GM21390 (cell line): ENCODE results near the gene PLB1.
"Not testable (repeated sequence)": the region's sequence is repeated elsewhere in the genome, so short reads cannot be mapped to it uniquely, and the experiment has no call there.

Experiments used
- ATAC-seq: cut with Tn5 transposase; IDR thresholded peaks from one replicate; pipeline ENCODE4 v1.9.1; 2021; ENCODE audit not compliant: unreplicated experiment

The PLB1 gene

DNA sequence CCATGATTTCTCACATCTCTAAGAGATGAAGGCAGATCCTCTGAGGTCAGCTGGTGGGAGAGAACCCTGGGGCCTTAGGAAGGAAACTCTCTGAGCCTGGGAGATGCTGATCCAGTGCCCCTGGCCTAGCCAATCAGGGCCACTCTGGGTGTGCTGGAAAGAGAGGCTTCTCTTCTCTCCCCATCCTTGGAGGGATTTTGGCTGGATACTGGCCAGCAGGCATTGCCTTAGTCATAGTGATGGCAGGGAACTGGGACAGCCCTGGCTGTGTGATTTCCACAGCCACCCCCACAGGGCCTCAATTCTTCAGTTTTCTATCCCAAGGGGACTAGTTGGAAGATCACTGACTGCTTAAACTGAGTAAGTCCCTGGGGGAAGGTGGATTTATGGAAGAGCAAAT is 26.6 kb upstream of the PLB1 start:
- ATAC-seq = no peak

DNA sequence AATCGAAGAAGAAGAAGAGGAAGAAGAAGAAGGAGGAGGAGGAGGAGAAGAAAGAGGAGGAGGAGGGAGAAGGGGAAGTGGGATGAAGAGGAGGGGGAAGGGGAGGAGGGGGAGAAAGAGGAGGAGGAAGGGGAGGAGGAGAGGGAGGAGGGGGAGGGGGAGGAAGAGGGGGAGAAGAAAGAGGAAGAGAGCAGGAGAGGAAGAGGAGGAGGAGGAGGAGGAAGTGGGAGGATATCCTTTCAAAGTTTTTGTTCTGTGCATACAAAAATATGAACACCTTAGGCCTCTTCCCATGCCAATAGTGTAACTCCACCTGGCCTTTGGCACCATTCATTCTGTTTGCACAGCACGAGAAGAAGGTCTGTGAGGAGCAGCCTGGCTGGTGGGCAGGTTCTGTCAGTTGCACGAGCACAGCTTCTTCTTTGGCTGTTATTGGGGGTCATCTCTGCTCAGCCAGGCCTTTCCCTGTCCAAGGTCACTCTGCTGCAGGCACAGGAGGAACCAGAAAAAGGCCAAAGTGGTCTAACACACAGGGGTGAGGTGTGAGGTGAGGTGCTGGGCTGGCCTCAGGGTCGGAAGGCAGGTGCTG is 25.8 kb upstream of the PLB1 start:
- ATAC-seq = no peak

DNA sequence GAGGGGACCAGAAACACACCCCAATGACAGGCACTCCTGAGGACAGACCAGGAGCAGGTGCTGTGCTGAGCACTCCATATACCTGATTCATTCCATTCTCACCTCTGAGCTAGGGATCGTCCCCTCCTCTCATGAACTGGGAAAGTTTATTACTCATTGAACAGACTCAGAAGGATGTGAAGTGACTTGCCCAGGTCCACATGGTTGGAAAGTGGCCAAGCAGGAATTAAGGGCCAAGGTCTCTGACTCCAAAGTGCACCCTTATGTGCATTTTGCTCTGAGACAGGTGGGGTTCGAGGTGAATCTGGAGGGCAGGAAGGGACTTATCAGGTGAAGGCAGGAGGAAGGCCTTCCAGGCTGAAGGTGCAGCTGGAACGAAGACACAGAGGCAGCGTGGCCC is 25.1 kb upstream of the PLB1 start:
- no peak for ATAC-seq

DNA sequence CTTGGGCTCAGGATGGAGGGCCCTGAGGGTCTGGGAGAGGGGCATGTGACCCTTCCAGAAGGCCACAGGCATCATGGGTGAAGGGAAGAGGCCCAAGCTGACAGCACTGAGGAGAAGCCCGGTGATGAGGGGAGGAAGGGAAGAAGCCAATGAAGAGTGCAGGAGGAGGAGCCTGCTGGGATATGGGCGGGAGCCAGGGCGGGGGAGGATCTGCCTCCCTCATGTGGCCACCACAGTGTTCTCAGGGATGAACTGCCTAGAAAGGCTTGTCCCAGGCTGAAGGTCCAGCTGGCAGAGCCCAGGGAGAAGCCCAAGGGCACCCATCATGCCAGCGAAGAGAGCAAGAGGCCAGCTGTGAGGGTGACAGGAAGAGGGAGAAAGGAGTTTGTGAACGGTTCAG is 24.6 kb upstream of the PLB1 start:
- no peak for ATAC-seq

DNA sequence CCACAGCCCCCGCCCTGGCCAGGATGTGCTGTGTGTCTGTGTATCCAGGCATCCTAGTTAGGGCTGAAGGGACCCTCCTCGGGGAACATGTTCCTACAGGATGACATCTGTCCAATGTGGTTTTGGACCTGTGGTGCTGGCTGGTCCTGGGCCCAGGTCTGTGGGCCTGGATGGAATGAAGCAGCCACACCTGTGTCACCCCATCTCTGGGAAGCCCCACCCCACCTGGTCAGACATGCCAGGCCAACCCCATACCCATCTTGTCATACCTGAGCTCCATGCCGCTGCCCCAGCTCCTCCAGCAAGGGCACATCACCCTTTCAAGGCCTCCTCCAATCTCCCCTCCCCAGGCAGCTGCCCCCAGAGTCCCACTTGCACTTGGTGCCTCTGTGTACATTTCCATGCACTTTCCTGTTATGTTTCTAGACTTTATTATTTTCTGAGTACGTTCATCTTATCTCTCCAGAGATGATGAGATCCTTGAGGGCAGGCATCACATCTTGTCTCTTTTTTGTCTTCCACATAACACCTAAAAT is 24.1 kb upstream of the PLB1 start:
- ATAC-seq = no peak

DNA sequence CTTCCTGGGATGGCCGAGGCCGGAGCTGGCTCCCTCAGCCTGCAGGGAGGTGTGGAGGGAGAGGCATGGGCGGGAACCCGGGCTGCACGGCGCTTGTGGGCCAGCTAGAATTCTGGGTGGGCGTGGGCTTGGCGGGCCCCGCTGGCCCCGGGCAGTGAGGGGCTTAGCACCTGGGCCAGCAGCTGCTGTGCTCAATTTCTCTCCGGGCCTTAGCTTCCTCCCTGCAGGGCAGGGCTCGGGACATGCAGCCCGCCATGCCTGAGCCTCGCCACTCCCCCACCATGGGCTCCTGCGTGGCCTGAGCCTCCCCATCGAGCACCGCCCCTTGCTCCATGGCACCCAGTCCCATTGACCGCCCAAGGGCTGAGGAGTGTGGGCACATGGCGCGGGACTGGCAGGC is 23.2 kb upstream of the PLB1 start:
- ATAC-seq = not testable (repeated sequence)

DNA sequence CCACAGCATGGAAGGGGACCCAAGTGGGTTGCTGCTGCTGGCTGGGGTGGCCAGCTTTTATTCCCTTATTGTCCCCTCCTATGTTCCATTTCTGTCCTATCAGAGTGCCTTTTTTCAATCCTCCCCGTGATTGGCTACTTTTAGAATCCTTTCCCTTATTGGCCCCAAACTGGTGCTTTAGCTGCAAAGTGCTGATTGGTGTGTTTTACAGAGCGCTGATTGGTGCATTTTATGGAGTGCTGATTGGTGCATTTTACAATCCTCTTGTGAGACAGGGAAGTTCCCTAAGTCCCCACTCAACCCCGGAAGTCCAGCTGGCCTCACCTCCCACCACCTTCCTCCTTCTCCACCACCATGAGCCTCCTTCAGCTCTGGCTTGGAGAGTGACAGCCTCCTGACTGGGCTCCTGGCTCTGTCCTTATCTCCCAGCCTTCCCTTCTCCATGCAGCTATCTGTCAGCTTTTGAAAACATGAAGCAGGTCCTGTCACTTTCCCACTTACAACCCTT is 20.7 kb upstream of the PLB1 start:
- ATAC-seq = no peak

DNA sequence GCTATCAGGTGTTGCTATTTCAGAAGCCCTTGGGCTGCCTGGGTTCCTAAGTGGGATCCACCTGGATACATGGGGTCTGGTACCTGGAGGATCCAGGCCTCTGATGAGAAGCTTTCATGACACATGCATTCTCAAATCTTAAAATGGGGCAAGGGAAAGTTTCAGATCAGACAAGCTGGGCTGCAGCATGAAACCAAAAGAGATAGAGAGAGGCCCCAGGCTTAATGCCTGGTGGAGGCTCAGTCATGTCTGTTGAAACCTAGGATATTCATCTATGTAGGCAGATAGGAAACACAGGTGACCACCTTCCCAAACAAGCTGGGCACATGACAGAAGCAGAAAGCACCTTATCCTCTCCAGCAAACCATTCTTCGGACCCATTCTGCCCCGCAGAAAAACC is 18.8 kb upstream of the PLB1 start:
- ATAC-seq = no peak

DNA sequence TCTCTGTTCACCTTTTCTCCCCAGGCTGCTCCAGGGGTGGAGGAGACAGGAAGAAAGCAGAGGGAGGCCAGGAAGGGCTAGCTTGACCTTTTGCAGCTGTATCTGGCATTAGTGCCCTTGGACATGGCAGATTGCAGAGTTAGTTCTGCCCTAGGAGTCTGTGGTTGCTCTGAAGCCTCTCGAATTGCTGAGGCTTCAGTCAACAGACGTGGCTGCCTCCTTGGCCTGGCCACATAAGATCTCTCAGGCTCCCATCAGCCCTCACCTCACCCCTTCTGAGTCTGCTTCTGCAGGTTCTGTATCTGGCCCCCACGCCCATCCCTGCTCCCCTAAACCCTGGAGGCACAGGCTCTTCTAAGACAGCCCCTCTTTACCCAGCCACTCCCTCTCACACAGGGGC is 18.2 kb upstream of the PLB1 start:
- no peak for ATAC-seq

DNA sequence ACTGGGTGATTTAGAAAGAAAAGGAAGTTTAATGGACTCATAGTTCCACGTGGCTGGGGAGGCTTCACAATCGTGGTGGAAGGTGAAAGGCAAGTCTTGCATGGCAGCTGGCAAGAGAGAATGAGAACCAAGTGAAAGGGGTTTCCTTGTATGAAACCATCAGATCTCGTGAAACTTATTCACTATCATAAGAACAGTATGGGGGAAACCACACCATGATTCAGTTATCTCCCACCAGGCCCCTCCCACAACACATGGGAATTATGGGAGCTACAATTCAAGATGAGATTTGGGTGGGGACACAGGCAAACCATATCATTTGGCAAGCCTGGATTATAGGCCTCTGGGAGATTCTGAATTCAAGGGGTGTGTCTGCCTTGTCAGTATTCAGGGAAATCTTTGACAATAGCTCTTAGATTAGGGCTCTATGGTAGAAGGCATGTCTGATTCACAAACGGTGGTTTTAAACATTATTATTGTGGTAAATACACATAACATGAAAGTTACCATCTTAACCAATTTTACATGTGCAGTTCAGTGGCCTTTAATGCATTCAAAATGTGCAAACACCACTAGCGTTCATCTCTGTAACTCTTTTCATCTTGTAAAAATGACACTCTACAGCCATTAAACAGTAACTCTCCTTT is 15.3 kb upstream of the PLB1 start:
- no peak for ATAC-seq

DNA sequence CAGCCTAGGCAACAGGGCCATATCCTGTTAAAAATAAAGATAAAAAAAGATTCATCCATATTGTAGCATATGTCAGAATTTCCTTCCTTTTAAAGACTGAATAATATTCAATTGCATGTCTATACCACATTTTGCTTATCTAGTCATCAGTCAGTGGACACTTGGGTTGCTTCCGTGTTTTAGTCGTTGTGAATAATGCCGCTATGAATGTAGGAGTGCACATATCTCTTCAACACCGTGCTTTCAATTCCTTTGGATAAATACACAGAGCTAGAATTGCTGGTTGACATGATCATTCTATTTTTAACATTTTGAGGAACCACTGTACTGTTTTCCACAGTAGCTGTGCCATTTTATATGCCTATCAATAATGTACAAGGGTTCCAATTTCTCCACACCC is 14.0 kb upstream of the PLB1 start:
- ATAC-seq = no peak

DNA sequence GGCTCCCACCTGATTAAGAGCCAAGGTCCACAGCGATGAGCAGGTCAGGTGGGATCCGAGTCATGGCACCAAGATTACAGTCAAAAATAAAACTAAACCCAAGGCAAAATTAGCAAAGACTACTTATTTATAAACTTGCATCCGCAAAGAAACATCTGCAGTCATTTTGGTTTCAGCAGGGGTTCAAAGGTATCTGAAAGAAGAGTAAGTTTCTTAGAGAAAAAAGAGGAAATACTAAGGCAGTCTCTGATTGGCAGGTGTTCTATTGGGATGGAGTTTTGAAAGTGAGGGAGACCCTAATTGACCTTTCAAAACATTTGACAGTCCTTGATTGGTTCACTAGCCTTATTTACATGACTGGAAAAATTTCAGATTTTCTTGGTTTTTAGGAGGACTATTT is 11.0 kb upstream of the PLB1 start:
- no peak for ATAC-seq

DNA sequence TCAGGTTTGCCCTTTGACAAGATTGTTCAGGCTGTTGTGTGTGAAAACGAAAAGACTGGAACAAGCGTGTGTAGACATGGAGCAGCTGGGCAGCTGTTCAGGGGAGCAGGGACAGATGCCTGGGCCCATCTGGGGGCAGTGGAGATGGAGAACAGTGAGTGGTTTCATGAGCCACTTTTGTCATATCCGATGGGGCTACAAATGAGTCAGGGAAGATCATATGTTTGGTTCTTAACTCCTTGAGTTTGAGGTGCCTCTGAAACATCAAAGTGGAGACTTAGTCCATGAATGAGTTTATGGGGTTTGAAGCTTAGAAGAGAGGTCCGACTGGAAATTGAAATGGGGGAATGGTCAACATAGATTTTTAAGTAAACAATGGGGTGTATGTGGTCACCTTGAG is 9.3 kb upstream of the PLB1 start:
- no peak for ATAC-seq

DNA sequence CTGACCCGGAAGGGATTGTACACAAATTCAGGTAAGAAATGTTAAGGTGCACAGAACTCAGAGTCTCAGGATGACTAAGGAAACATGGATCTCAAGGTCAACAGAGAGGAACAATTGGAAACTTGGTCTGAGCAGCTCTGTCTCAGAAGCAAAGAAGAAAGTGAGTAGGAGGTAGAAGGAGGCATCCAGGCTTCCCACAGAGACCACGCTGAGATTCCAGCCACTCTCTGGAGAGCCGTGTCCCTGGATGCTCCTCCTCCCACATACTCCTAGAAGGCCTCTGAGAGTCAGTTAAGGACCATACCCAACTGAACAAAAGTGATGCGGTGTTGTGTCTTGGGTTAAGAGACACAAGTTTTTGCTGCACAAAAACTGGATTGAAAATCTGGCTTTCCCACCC is 8.6 kb upstream of the PLB1 start:
- no peak for ATAC-seq

DNA sequence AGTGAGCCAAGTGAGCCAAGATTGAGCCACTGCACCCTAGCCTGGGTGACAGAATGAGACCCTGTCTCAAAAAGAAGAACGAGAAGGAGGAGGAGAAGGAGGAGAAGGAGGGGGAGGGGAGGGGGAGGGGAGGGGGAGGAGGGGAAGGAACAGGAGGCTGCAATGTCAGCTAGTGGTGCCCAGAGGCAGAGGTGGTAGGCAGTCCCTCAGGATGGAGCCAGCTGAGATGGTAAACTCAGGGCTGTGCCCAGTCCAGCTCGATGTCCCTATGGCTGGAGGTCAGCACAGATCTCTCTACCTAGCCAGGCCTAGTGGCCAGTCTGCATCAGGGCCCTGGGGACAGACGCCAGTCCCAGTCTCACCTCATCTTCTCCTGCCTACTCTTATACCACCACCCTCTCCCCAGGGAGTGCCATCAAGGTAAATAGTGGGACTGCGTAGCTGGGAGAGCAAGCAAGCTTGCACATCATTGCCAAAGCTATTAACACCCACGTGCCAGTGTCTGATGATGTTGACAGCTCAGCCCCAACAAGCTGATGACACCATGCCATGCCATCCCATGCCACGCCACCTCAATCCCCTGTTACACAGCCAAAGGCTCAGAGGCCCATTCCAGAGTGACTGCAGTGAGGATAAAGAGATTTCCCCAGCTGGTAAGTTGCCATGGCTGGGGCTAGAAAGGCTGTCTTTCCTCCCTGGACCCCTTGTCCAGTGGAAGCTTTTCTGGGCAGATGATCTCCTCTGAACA is 7.6 kb upstream of the PLB1 start:
- ATAC-seq = no peak

DNA sequence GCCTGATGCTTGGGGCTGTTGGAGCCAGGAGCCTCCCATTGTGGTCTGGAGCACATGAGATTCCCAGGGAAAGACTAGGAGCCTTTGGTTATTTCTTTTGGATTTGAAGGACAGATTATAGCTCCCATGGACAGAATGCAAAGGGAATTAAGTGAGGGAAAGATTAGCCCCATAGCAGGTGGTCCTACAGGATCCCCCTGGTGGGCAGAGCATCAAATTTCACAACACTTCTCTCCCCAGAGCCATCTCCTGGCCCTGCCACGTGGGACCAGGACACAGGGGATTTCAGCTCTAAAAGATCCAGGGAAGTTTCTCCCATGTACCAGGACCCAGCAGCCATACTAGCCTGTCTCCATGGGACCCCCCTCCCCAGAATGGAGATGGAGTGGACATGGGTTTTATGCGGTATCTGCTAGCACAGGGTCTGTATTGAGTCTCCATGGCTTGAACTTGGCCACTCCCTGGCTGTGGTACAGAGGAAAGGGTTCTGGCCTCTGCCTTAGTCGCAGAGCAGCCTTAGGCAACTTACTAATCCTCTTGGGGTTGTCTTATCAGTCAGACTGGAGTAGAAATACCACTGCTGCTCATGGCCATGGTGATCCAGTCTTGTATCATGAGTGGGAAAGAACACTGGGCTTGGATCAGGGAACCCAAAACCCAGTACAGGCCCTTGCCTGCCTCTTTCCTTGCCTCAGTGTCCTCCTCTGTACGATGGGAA is 6.8 kb upstream of the PLB1 start:
- ATAC-seq = no peak

DNA sequence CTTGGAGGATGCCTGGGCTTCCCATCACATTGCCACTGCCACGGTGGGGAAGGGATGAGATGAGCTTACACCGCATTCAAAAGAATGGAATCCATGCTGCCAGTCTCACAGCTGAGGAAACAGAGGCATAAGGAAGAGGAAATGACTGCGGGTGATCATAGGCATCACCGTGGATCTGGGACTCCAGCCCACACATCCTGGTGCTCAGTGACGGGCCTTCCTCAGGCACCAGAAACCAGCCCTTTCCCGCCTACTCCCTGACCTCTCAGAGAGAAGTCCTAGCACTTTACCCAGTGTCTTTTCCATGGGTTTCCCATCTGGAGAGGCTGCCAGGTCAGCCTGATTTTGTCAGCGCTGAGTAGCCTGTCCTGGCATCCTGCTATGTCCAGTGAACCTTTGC is 5.3 kb upstream of the PLB1 start:
- no peak for ATAC-seq

DNA sequence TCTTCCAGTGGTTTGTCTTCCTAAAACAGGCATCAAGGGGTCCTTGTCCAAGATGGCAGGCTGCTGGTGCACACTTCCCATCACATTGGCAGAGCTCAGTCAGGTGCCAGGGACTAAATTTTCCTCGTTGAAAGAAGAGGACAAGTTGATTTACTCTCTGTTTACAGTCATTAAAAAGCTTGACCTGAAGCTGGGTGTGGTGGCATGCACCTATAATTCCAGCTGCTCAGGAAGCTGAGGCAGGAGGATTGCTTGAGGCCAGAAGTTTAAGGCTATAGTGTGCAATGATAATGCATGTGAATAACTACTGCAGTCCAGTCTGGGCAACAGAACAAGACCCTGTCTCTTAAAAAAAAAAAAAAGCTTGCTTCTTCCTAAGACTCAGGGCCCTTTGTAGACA is 3.6 kb upstream of the PLB1 start:
- ATAC-seq = no peak

DNA sequence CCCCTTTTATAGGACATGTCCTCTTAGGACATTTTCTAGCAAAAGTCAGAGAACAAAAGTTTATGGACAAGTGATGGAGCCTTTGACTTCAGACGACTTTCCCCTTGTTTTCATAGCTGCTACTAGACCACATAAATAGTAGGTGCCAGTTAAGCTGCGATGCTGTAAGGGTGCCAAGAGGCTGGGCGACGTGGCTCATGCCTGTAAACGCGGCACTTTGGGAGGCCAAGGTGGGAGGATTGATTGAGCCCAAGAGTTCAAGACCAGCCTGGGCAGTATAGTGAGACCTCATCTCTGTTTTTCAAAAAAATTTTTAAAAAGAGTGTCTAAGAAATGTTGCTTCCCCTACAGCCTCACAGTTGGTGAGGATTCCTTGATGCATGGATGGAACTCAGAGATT is 2.2 kb upstream of the PLB1 start:
- no peak for ATAC-seq

DNA sequence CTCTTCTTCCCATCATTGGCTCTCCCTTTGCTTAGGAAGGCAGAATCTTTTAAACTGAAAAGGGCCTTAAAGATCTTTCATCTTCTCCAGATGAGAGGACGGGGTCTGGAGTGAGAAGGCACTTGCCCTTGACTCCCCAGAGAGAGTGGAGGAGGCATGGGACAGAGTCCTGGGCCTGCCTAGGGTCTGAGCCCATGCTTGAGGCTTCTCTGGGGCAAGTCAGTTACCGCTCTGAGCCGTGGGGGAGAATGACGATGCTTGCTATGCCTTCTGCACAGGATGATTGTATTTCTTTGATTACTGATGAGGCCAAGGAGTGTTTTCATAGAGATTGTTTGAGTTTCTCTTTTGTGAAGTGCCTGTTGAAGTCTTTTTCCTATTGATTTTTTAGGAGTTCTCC is 921 bp downstream of the PLB1 start:
- ATAC-seq = no peak

DNA sequence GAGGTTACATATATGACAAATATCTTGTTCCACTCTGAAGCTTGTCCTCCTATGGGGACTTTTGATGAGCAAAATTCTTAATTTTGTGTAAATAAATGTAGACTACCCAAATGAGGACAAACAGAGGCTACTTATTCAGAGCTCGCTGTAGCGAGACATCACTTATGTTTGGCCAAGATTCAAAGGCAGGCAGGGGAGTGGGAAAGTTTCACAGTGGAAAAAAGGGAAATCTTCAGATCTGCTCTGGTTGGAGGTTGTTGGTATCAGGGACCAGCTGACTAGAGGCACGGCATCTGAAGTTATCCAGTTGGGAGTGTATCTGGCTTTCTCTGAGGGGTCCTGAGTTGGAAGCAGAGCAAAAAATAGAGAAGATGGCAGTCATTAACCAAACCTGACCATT is 1.3 kb downstream of the PLB1 start:
- no peak for ATAC-seq

DNA sequence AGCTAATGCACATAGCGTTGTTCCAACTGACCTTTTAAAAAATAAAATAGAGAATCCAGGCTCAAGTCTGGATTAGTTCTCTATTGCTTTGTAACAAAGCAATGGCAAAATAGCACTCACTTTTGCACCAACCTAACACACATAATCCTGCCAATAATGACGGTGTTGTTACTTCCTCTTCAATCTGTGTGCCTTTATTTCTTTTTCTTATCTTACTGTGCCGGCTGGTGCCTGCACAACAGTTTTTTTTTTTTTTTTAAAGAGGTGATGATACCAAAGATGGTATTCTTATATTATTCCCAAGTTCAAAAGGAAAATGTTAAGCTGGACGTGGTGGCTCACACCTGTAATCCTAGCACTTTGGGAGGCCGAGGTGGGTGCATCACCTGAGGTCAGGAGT is 3.4 kb downstream of the PLB1 start:
- no peak for ATAC-seq
